ENCODE results near the gene INHBA.

DNA sequence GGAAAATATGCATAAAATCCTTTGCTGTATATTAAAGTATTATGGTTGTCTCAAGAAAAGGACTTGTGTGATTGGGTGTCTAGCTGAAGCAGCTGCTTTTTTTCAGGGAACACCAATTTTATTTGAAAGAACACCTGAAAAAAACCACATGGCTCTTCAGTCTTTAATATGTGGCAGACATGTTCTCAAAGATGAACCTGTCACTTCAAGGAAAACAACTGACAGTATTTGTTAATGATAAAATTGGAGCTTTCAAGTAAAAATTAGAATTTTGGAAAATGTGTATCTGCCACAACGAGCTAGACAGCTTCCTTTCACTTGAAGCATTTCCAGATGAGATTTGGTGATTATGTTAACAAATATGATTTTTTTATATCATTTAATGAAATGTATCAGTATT is 59.3 kb downstream of the INHBA start:
- TF ChIP-seq, protein P1, sequence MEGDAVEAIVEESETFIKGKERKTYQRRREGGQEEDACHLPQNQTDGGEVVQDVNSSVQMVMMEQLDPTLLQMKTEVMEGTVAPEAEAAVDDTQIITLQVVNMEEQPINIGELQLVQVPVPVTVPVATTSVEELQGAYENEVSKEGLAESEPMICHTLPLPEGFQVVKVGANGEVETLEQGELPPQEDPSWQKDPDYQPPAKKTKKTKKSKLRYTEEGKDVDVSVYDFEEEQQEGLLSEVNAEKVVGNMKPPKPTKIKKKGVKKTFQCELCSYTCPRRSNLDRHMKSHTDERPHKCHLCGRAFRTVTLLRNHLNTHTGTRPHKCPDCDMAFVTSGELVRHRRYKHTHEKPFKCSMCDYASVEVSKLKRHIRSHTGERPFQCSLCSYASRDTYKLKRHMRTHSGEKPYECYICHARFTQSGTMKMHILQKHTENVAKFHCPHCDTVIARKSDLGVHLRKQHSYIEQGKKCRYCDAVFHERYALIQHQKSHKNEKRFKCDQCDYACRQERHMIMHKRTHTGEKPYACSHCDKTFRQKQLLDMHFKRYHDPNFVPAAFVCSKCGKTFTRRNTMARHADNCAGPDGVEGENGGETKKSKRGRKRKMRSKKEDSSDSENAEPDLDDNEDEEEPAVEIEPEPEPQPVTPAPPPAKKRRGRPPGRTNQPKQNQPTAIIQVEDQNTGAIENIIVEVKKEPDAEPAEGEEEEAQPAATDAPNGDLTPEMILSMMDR (IDR thresholded peaks at IDR 0.05; ENCODE audit: insufficient read depth, low read depth, low read length): no peak
- TF ChIP-seq EZH2 (IDR thresholded peaks at IDR 0.05; ENCODE audit: insufficient read depth, low read length): no peak
